Stimulated activated CD4-positive, alpha-beta T cell treated with anti-CD3 and anti-CD28 coated beads, TNF-alpha, amount 100 ng/mL, for 24 hours (primary cell): ENCODE results near the gene PPP3CA.
"Not testable (repeated sequence)": the region's sequence is repeated elsewhere in the genome, so short reads cannot be mapped to it uniquely, and the experiment has no call there.

Experiments
- DNase-seq, 3 experiments: peaks; one replicate each; pipeline ENCODE4 v3.0.0-alpha.2; 2020; ENCODE audit warnings: low read depth in 3 of 3

Gene PPP3CA

DNA sequence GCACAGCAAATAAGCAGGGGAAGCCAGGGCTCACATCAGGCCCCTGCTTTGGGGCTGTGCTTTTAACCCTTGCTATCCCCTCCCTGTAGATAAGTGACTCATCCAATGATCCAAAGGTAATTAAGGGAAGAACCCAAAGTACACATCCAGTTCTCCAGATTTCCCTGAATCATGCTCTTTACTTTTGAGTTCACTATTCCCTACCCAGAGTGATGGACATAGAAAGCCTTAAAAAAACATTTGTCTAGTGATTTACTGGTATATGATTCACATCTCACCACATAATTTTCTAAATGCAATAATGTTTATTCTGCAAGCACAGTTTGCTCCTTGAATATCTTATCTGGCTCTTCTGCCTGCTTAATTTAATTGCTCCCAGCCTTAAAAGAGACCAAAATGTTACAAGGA, 136.2 kb downstream of the PPP3CA start:
- DNase-seq, result no peak

DNA sequence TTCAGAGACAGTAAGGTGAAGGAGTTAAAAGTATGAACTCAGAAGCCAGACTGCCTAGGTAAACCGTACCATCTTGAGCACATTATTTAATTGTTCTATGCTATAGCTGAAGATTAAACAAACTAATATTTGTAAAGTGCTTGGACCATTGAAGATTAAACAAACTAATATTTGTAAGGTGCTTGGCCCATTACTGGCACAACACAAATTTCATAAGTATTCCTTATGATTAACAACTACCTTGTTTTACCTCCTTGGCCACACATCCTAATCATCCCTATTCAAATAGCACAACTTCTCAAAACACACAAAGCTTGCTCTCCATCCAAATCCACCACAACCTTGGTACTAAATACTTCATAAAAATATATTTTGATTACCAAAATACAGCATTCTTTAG, 137.0 kb downstream of the PPP3CA start:
- no peak for DNase-seq

DNA sequence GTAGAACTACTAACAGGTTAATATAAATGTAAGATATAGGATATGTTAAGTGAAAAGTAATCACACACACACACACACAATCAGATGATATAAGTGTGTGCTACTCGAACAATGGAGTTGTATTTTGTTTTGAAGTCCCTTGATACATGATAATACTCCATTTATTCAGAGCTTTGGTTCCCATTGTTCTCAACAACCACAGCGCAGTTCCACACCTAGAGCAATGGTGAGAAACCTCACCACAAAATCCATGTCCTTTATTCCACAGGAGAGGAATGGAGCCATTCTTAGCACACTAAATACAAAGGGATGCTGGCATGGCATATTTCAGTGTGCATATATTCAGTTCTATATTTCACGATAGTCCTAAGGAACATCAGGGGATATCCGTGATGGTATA, 139.2 kb downstream of the PPP3CA start:
- DNase-seq, result no peak

DNA sequence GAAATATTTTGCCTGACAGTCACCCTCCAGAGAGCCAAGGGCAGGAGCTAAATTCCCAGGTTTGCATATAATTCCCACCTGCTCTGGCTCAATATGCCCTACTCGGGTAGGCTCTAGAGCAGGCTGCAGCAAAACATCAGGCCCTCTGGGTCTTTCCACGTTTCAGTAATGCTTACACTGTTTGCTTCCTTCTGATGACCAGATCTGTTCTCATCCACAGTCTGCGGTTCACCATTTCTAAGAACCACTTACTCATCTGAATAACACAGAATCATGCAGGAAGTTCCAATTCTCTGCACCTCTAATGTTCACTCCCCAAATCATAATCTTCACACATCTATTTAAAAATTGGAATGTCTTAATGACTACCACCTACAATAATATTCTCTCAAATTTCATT, 141.4 kb downstream of the PPP3CA start:
- DNase-seq, result peak; percentile 2 to 18 (median 17)

DNA sequence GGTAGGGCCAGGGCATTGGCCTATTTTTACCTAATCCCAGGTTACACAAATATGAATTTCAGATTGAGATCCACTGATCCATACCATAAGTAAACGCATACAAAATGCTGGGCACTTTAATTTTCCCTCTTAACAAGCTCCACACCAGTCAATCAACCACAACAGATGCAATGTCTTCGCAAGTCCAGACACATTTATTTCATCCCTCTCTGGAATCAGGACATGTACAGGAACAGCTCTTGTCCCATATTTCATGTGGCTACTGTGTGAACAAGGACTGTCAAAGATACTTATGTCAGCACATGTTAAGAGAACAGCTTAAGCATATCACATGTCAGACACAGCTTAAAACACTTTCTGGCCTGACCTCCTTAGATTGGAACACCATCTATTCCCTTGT, 145.9 kb downstream of the PPP3CA start:
- DNase-seq, result no peak

DNA sequence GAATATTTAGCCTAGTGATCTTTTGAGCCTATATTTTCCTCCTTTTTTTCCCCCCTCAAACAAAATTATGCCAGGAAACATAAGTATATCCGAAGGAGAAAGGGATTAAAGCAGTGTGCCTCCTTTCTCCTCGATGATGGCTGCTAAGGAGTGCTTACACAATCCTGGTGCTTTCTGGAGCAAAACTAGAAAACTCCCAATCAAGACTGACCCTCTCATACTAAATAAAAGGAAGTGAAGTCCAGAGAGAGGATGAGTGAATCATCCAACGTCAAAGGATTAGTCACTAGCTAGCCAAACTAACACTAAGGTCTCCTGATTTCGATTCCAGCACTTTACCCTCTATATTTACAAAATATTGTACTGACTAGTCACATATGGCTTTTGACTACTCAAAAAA, 146.8 kb downstream of the PPP3CA start:
- no peak for DNase-seq

DNA sequence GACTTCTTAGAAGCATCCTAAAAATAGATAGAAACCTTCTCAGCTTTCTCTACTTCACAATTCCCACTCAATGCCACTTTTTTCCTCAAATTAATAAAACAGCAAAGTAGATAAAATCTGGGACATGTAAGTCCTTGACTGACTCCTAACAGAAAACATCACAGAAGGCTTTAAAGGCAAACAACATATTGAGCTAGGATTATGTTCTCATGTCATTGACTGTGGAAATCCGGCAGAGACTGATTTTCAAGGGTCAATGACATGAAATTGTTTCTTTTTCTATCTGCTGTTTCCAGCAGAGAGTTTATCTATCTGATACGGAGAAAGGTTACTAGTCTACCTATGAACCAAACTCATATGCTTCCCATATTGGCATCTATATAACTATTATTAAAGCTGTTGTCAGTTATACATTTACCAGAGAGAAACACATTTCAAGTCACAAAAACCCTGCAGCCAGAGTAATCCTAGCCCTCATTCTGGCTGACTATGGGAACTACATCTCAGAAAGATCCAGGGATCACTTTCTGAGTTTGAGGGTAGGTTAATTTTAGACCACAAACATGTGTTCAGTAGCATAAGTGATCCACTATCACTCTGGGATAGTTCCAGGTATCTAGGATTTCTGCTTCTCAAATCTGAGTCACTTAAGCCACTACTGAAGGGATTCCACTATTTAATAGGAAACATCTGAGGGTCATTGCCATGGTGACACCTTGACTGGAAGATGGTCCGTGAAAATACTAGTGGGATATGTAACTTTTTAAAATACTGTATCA, 147.6 kb downstream of the PPP3CA start:
- no peak for DNase-seq

DNA sequence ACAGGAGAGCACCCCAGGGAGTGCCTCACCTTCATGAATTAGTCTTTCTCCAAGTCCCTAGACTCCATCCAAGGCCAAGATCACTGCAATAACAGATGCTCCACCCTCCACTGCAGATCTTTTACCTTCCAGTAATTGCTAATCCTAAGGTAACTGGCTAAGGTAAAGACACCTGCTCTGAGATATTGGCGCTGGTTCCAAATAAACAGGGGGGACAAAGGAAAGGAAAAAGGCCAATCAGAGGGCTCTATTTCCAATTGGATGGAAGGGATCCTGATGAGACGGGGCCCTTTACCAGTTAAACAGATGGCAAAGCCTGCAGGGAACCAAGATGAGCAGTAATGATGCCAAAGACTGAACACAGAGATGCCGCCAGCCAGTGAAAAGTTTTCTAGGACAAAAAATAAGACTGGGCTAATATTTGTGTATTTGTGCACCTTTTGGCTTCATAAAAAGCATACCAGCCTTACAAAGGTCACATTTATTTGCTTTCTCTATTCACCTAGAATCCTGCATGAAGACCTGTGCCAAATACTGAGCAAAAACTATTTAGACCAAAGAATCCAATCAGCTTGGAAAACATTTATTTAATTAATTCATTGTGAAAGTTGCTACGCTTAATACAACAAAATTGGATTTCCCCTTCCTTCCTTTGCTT, 148.5 kb downstream of the PPP3CA start:
- no peak for DNase-seq

DNA sequence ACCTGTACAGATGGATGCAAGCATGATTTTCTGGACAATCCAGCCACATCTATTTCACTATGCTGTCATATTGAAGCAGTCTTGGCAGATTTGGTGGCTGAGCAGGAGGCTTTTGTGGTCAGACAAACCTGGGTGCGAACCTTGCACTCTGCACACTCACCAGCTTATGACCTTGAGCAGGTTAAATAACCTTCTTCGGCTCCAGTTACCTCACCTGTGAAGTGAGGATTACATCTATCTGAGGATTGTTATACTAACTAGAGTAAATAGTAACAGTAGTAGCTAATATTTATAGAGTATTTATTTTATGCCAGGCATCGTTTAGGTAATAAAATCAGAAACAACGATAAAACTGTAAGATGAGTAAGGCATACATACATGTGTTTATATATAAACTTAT, 150.0 kb downstream of the PPP3CA start:
- DNase-seq, result no peak

DNA sequence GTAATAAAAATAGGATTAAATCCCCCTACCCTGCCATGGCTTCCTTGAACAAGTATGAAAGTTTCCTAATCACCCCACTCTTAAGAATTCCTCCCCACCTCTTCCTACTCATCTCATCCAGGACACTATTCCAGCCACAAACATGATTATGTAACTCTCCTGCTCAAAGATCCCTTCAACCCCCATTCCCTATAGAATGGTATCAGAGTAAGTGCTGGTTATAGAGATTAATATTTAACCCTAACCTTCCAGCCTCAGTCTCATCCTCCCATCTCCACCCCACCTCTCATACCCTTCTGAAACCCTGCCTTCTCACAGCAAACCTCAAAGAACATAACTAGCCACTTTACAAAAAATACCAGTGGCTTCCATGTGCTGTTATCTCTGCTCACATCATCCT, 155.1 kb downstream of the PPP3CA start:
- DNase-seq, result no peak

DNA sequence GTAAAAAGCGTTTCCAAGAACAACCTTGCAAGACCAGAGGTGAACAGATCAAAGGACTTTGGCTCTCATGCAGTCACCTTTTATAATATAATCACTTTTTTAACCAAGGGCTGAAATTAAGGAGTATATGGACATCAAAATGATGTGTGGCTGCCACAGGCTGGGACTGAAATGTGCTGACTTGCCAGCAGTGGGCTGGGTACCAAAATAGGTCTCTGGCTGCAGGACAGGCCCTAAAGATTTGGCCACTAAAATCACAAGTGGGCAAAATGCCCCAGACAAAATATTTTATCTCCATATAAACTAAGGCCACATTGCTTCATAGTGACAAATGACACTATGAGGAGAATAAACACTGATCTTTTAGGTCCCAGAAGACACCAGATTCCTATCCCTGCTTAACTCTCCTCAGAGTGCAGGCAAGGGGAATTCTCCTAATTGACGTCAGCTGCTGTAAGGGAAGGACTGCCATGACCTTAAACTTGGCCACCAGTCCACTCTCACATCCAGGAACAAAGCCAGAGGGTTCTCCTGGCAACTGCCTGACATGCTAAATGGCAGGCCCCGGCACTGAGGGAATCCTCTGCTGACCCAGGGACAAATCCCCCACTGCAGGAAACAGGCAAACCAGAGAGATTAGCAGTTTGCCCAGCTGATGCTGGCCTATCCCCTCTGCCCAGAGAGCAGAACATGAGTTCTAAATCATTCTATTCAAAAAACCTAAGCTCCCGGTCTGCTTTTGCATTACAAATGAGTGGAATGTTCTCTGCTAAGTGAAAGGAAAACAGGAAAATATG, 155.8 kb downstream of the PPP3CA start:
- DNase-seq, result no peak

DNA sequence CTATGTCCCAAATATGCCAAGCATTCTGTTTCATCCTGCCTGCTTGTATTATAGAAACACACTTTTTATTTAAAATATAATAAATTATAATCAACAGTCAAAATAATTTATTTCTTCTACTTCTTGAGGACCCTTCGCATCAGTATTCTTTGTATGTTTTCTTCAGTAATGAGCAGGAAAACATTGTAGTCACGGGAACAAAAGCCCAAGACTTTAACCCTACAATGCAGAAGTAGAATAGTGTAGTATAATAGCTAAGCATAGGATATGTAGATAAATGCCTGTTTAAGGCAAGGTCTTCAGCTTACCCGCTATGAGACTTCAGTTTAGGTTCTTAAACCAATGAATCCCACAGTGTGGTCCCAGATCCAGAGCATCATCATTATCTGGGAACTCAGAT, 156.6 kb downstream of the PPP3CA start:
- DNase-seq, result no peak

DNA sequence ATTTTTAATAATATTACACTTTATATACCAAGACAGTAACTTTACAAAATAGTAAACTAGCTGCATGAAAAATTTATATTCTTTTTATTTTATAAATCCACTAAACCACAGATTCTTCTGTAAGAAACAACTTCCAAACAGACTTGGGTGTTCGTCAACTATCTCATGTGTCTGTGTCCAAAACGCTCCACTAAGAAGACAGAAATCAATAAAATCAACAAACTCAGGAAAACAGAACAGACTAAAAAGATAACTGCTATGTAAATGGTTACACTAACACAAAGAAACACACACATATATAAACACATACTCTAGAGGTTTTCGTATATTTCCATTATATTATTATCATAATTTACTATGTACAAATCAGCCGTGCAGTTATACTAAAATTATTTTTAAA, 158.4 kb downstream of the PPP3CA start:
- DNase-seq, result no peak

DNA sequence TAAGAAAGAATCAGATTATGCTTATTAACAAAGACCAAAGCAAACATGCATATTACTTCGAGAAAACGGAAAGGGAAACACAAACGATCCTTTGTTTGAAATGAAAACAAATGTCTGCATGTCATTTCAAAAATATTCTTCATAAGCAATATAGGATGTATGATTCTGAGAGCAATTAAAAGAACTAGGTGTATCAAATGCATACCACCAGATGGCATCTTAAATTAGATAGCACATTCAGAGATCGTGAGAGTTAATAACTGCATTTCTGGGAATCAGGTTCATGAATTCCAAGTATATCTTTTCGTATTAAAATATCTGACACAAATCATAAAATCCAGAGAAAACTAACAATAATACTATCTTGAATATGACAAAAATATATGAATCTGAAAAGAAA, 159.5 kb downstream of the PPP3CA start:
- no peak for DNase-seq

DNA sequence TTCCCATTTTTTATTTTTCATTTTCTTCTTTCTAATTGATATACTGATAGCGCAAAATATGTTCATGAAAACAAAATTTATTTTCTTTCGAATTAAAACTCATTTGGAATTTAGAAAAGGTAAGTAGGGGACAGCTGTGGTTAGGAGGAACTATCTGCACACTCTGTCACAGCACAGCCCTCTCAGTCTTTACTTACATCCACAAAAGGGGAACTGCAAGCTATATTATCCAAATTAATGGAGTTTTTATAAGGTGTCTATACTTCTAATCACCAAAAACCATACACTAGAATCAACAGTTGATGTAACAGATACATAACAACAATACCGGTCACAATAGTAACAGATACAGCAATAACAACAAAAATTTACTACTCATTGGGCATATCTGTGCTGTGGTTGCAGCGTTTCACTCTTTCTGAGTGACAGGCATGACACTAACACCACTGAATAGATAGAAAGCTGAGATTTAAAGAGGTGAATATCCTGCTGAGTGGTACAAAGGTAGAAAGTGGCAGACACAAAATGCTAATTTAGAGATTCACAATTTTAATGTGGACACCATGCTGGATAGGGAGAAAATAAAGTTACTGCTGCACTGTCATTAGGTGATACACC, 160.7 kb downstream of the PPP3CA start:
- DNase-seq, result no peak

DNA sequence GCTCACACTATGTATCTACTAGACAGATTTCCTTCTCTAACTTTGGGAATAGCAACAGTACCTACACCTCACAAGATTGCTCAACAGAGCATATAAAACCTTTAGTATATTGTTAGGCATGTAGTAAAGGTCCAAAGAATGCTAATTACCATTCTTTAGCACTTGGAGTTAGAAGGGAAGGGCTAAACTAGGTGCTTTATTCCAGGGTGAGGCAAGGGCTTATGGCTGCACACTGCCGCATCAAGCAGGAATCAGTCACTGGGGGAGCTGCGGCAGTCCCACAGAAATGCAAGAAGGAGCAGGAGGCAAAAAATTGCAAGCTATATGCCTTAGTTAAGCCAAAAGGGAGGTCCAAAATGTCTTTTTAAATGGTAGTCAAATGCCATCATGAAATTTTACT, 162.7 kb downstream of the PPP3CA start:
- no peak for DNase-seq

DNA sequence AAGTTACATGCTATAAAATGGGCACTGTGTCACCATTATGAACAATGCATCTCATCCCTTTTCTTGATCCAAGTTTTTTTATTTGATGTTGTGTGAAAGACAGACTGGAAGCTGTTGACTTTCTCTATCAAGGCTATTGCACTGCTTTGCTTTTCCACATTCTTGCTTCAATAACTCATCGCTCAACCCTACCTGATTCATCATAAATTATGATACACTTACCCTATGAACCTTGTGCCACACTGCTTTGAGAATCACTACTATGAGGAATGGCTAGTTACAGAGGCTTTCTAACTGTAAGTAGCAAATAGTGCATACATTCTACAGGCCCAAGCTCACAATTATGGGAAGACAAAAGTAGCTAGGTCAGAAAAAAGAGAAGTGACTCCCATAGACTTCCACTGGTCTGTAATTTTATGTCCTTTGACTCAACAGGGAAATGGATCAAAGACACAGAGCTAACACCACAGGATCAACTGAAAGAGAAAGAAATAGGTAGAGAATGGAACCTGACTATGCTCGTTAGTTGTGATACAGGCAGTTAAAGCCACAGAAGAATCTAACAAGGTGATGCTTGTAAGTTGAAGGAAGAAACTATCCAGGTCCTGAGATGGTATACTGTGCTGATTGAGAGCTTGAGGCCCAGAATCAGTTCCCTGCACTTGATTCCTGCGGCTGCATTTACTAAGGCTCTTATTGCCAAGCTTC, 163.5 kb downstream of the PPP3CA start:
- DNase-seq, result no peak

DNA sequence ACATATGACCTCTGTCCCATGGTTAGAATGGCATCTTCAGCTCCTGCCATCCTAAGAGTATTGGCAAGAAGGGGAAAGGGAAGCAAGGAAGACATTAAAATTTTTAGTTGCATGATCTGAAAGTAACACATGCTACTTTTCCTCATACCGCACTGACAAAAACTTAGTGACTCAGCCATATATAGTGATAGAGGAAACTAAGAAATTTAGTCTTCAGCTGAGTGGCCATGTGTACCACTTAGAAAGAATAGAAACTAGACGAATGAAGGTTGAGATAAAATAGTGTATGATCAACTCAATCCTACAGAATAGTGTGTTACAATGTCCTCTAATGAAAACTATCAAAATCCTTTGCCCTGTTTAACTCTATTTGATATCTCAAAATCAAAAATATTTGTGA, 164.1 kb downstream of the PPP3CA start:
- no peak for DNase-seq

DNA sequence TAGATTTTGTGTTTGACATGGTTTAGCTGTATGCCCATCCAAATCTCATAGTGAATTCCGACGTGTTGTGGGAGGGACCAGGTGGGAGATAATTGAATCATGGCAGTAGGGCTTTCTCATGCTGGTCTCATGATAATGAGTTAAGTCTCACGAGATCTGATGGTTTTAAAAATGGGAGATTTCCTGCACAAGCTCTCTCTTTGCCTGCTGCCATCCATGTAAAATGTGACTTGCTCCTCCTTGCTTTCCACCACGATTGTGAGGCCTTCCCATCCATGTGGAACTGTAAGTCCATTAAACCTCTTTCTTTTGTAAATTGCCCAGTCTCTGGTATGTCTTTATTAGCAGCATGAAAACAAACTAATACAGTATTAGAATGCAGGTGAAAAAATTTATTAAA, 164.6 kb downstream of the PPP3CA start:
- not testable (repeated sequence) for DNase-seq

DNA sequence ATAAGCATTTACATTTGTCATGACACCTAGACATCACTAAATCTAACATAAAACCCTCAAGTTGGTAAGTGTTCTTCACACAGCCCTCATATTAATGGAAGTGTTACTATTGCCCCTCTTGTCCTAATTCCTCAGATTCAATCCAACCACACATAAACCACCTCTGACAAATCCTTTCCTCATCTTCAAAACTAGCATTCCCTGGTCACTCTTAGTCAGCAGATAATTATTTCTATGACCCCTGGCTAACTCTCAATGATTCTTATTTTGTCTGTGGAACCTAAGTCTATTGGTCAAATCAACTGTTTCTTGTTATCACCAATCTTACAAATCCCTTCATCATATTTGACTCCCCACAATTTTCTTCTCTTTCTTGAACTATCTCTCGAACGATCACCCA, 168.6 kb downstream of the PPP3CA start:
- DNase-seq, result no peak

DNA sequence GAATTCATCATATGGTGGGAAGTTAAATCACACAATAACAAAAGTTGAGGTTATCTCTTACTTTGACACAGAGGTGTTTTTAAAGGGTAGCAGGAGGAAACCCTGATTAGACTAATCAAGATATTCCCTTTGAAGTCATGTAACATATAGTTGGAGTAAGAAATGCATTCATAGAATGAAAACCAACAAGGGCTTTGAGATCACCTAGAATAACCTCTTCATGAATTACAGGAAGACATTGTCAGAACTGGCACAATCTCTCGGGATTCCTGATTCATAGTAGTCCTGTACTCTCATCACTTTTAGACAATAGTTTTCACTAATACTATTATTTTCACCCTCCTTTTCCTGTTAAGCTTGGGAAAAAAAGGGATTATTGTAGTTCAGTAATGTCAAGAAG, 170.2 kb downstream of the PPP3CA start:
- DNase-seq, result no peak
